GM12875 (cell line): ENCODE results near the gene SMTNL2.
"Not testable (repeated sequence)": the region's sequence is repeated elsewhere in the genome, so short reads cannot be mapped to it uniquely, and the experiment has no call there.

Experiments used
- H3K4me3 ChIP-seq: one replicate; pipeline ENCODE4 v1.5.1; 2011; ENCODE audit warnings: low read depth, low read length, control low read depth
- TF ChIP-seq, protein P1 (sequence below): IDR thresholded peaks from 2 replicates; pipeline ENCODE4 v1.5.1; 2011; ENCODE audit warnings: low read depth, mild to moderate bottlenecking, control low read depth, inconsistent platforms, low read length, moderate library complexity, borderline replicate concordance; ENCODE audit not compliant: insufficient read depth

SMTNL2 gene

DNA sequence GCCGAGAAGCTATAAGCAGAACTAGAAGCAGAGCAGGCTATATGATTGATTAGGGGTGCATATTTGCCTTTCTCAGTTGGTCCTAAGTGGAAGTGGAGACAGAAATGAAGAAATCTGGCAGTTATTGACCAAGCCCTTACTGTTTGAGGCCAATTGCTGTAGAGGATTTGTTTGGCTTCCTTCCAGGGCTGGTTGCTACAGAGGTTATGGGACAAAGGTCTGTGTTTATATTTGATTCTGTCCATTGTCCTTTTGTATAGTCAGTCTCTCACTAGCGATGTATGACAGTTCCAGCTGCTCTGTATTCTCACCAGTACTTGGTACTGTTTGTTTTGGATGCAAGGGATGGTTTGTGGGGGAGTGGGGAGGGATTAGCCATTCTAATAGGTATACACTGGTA is 64.4 kb downstream of the SMTNL2 start:
- no peak overlapping the region for H3K4me3 ChIP-seq
- TF ChIP-seq, protein P1, sequence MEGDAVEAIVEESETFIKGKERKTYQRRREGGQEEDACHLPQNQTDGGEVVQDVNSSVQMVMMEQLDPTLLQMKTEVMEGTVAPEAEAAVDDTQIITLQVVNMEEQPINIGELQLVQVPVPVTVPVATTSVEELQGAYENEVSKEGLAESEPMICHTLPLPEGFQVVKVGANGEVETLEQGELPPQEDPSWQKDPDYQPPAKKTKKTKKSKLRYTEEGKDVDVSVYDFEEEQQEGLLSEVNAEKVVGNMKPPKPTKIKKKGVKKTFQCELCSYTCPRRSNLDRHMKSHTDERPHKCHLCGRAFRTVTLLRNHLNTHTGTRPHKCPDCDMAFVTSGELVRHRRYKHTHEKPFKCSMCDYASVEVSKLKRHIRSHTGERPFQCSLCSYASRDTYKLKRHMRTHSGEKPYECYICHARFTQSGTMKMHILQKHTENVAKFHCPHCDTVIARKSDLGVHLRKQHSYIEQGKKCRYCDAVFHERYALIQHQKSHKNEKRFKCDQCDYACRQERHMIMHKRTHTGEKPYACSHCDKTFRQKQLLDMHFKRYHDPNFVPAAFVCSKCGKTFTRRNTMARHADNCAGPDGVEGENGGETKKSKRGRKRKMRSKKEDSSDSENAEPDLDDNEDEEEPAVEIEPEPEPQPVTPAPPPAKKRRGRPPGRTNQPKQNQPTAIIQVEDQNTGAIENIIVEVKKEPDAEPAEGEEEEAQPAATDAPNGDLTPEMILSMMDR, result no peak

DNA sequence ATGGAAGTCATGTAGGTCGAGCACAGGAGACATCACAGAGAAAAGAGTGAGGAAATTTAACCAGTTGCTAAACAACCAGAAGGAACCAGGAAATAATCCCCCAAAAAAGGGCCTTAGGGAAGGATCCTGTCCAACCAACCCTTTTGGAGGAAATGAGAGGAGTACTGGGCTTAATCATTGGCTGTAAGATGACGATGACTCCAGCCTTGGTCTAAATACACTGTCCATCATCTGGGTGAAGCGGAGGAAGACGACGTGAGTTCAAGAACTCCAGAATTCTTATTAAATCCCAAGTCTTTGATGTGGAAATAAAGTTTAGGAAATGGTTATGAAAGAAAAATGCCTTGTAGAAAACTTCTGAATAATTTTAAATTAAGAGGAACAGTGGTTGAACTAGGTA is 68.7 kb downstream of the SMTNL2 start:
- H3K4me3 ChIP-seq, result no peak overlapping the region
- TF ChIP-seq, protein P1, result no peak

DNA sequence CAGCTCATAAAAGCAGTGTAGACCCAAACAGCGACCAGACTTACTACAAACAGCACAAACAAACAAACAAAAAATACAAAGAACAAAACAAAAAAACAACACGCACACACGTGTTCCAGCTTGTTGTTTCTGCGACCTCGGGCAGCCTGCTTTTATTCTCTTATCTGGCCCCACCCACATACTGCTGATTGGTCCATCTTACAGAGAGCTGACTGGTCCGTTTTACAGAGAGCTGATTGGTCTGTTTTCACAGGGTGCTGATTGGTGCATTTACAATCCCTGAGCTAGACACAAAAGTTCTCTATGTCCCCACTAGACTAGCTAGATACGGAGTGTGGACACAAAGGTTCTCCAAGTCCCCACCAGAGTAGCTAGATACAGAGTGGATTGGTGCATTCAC is 71.6 kb downstream of the SMTNL2 start:
- H3K4me3 ChIP-seq, result not testable (repeated sequence)

DNA sequence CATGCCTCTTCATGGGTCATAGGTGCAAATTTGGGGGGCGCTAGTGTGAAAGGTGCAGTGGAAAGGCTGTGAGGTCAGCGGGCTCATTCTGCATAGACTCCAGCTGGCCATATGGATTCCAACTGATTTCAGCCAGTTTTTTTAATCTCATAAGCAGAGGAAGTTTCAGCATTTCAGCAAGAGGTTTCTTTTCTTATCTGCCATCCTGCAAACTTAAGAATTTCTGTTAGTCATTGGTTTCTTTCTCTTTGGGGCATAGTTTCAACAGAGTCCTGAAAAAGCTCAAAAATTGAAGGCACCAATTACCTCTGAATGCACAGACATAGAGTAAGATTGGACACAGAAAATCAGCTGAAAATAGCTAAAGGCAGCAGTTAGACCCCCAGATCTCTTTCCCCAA is 73.3 kb downstream of the SMTNL2 start:
- H3K4me3 ChIP-seq, result no peak overlapping the region
- TF ChIP-seq, protein P1, result no peak
